Activated T-helper 1 cell treated with anti-CD3 and anti-CD28 coated beads, Interleukin-12 subunit alpha, Interleukin-12 subunit beta, Interleukin-2, Interleukin-4 antibody, amounts not matched to agents 30 ng/mL and 10 ng/mL and 1 ng/mL, durations not matched to agents 14 hours and 24 hours and 36 hours (primary cell): Measurements from ENCODE around the gene SEMA5B. TPM values are rescaled to one million over a fixed set of nuclear protein-coding genes. Genes with fewer than 3 reads are reported as not detected.

ENCODE experiments used
- DNase-seq: peaks from one replicate; pipeline ENCODE4 v3.0.0; 2021; ENCODE audit warnings: low spot score
- H3K27ac Mint-ChIP-seq: one replicate; pipeline ENCODE4 v1.8.0; 2021; ENCODE audit warnings: mild to moderate bottlenecking, mixed read lengths
- H3K27me3 Mint-ChIP-seq: one replicate; pipeline ENCODE4 v1.8.0; 2022; ENCODE audit warnings: mild to moderate bottlenecking, moderate library complexity, mixed read lengths; ENCODE audit not compliant: insufficient read depth
- H3K36me3 Mint-ChIP-seq: one replicate; pipeline ENCODE4 v1.8.0; 2021; ENCODE audit warnings: low read depth, mixed read lengths
- H3K4me1 Mint-ChIP-seq: one replicate; pipeline ENCODE4 v1.8.0; 2021; ENCODE audit warnings: low read depth, mixed read lengths
- H3K4me3 Mint-ChIP-seq: one replicate; pipeline ENCODE4 v1.8.0; 2021; ENCODE audit warnings: mild to moderate bottlenecking, moderate library complexity, mixed read lengths
- H3K9me3 Mint-ChIP-seq: one replicate; pipeline ENCODE4 v1.8.0; 2021; ENCODE audit warnings: mixed read lengths
- intact Hi-C: fragments of 100-400 bp; cut with micrococcal nuclease; formaldehyde crosslinking; loops from one replicate; pipeline ENCODE4 v1.15.1; 2024
- total RNA-seq: library from RNA; stranded (reverse); gene quantifications from 2 replicates; pipeline ENCODE4 v1.2.3, GENCODE V29; 2022

The SEMA5B gene
- total RNA-seq, 1 donor from 2014 or later, result not detected

DNA sequence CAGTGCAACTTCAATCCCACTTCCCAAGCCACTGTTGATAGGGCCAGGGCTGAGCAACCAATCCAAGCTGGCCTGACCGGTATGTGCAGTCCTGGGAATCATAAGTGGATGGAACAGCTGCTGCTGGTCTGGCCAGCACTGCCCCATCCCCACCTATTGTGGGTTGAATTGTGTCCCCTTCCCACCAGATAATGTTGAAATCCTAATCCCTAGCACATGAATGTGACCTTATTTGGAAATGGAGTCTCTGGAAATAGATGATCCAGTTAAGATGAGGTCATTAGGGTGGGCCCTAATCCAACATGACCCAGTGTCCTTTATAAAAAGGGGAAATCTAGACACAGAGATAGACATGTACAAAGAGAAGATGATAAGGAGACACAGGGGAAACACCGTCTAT, 25.5 kb upstream of the SEMA5B start:
- no peak for DNase-seq
- Mint-ChIP-seq H3K4me3 (no peak overlapping the region), H3K9me3 (no peaks in the 10 kb centered on the region), H3K36me3 (no peaks in the 10 kb centered on the region), H3K27ac (no peak overlapping the region), H3K27me3 (peaks cover 20% of the 10 kb centered on the region), H3K4me1 (no peaks in the 10 kb centered on the region)
- intact Hi-C loops, result no loop called here

DNA sequence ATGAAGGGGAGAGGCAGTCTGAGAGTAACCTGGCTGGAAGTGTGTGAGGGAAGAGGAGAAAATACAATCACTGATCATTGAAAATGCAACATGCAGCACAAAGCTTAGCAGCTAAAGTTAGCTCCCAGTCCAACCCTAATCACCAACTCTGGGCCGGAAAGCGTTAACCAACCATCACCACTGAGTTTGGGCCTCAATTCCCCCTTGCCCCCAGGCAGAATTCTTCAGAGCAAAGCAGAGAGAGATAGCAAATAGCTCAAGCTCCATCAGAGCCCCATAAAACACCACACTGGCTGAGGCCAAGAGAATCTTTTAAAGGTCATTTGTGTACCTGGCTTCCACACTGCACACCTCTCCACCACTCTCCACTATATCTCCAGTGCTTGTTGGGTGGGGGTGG, 23.1 kb upstream of the SEMA5B start:
- peaks cover 20% of the 10 kb centered on the region for H3K27me3 Mint-ChIP-seq
- intact Hi-C loops, result no loop called here
- H3K36me3 Mint-ChIP-seq, result no peaks in the 10 kb centered on the region
- no peak overlapping the region for H3K4me3 Mint-ChIP-seq
- no peaks in the 10 kb centered on the region for H3K4me1 Mint-ChIP-seq
- no peak overlapping the region for H3K27ac Mint-ChIP-seq
- DNase-seq, result no peak
- no peaks in the 10 kb centered on the region for H3K9me3 Mint-ChIP-seq

- no peaks in the 10 kb centered on the region for H3K9me3 Mint-ChIP-seq
- no peaks in the 10 kb centered on the region for H3K4me1 Mint-ChIP-seq
- H3K36me3 Mint-ChIP-seq, result no peaks in the 10 kb centered on the region
- intact Hi-C loops, result no loop called here
- H3K4me3 Mint-ChIP-seq, result no peak overlapping the region
- H3K27ac Mint-ChIP-seq, result no peak overlapping the region
- peaks cover 20% of the 10 kb centered on the region for H3K27me3 Mint-ChIP-seq
- DNase-seq, result no peak
These were observed 21.1 kb upstream of the SEMA5B start for GRCh38 chr3:123048480-123049237.

- no peak overlapping the region for H3K4me3 Mint-ChIP-seq
- H3K9me3 Mint-ChIP-seq, result no peaks in the 10 kb centered on the region
- no peaks in the 10 kb centered on the region for H3K36me3 Mint-ChIP-seq
- no peaks in the 10 kb centered on the region for H3K4me1 Mint-ChIP-seq
- H3K27me3 Mint-ChIP-seq, result peaks cover 22% of the 10 kb centered on the region
- DNase-seq, result no peak
- H3K27ac Mint-ChIP-seq, result no peak overlapping the region
- intact Hi-C loops, result no loop called here
These were observed 19.4 kb upstream of the SEMA5B start for GRCh38 chr3:123047062-123047319.

DNA sequence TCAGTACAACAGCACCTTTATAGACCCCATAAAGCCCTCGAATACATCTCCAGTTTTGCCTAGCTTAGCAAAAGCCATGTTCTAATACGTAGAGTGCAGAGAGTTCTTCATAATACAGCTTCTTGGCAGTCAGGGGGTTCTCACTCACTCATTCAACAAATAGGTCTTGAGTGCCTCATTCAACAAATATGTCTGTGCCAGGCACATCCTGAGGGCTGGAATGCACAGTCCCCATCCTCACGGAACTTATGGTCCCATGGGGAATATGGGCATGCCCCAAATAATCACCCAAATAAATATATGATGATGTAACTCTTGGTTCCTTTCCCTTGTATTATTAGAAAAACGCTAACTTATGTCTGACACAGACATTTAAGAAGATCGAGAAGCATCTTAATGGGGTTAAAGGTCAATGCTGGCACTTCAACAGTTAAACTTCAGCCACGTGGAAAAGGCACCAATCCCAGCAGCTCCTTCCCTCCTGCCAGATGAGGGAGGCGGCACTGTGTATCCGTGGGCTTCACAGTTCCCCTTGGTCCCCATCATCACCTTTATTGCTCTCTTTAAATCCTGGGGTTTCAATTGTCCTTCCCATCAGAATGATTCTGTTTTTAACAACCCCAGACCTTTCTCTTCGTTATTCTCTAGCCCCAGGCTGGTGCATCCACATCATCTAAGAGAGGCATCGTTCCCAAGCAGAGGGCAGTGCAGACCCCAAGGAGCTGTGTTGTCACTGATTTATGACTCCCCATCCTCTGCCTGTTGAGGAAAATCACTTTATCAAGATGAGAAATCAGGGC, 18.9 kb upstream of the SEMA5B start:
- H3K27me3 Mint-ChIP-seq, result peaks cover 22% of the 10 kb centered on the region
- no peaks in the 10 kb centered on the region for H3K36me3 Mint-ChIP-seq
- intact Hi-C loops, result no loop called here
- no peak overlapping the region for H3K27ac Mint-ChIP-seq
- DNase-seq, result no peak
- H3K9me3 Mint-ChIP-seq, result no peaks in the 10 kb centered on the region
- no peaks in the 10 kb centered on the region for H3K4me1 Mint-ChIP-seq
- H3K4me3 Mint-ChIP-seq, result no peak overlapping the region

DNA sequence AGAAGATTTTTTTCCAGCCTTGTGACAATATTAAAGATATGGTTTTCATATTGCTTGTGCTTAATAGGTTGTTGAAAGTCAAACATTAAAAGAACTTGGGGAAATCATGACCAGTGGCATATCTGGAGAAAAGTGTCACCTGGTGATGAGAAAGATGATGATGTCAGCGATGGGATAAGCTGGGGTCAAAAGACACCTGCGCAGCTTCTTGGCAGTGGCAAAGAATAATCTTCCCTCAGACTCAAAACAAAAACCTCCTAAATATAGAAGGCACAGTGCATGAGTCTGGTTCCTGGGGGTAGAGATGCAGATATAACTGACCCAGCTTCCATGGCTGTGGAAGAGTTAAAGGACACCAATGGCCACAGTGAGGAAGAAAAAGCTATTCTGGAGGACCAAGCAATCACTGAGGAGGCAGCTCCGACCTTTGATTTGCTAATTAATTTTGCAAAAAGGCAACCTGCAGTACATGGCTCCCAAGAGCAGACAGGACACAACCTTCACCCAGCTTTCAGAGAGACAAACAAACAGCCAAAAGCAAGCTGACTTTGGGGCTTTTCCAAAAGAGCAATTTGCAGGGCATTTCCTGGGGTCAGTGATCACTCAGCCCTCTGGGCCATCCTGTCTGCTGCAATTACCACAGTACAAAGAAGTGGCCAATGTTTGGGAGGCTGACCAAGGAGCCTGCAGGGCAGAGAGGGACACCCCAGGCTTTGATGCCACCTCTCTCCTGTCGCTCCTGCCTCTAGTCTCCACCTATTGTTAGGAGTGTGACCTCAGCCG, 17.6 kb upstream of the SEMA5B start:
- no peaks in the 10 kb centered on the region for H3K9me3 Mint-ChIP-seq
- intact Hi-C loops, result no loop called here
- no peak overlapping the region for H3K4me3 Mint-ChIP-seq
- no peaks in the 10 kb centered on the region for H3K4me1 Mint-ChIP-seq
- DNase-seq, result no peak
- no peak overlapping the region for H3K27ac Mint-ChIP-seq
- H3K36me3 Mint-ChIP-seq, result no peaks in the 10 kb centered on the region
- H3K27me3 Mint-ChIP-seq, result peaks cover 32% of the 10 kb centered on the region

DNA sequence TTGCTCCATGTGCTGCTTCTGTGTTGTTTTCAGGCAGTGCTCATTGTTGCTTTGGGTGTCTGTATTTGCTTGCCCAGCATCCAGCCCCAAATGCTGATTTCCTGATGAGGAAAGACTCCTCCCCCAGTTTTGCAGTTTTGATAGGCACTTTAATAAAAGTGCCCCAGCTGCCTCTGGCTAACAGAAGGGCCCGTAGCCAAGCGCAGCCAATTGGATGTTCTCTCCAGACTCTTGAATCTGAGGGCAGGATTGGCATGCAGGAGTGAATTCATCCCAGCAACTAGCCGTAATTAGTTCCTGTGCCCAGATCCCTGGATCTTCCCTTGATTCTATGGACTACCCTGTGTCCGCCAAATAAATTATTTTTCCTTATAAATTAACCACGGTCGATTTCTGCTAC, 14.8 kb upstream of the SEMA5B start:
- intact Hi-C loops, result no loop called here
- Mint-ChIP-seq H3K4me1 (no peaks in the 10 kb centered on the region), H3K36me3 (no peaks in the 10 kb centered on the region), H3K27me3 (peaks cover 41% of the 10 kb centered on the region), H3K27ac (no peak overlapping the region), H3K4me3 (no peak overlapping the region), H3K9me3 (no peaks in the 10 kb centered on the region)
- no peak for DNase-seq

DNA sequence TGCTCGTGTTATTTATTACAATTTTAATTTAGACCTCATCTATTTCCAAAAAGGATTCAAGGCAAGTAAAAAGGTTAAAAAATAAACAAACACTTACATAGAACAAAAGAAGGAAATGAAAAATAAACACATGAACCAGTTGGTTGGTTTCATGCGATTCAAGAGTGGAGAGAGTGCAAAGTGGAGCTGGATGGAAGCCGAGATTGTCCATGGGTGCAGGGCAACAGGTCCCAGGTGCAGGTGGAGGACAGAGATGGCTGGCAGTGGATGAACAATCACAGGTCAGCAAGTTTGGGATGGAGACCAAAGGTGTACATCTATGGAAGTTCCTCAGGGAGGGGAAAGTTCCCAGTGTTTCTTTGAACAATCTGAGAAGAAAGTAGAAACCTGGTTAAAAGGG, 11.6 kb upstream of the SEMA5B start:
- no peak for DNase-seq
- no peaks in the 10 kb centered on the region for H3K9me3 Mint-ChIP-seq
- no peaks in the 10 kb centered on the region for H3K4me1 Mint-ChIP-seq
- H3K36me3 Mint-ChIP-seq, result no peaks in the 10 kb centered on the region
- no peak overlapping the region for H3K4me3 Mint-ChIP-seq
- H3K27ac Mint-ChIP-seq, result no peak overlapping the region
- intact Hi-C loops, result no loop called here
- peaks cover 60% of the 10 kb centered on the region for H3K27me3 Mint-ChIP-seq

- Mint-ChIP-seq H3K36me3 (no peaks in the 10 kb centered on the region), H3K27me3 (peaks cover 63% of the 10 kb centered on the region), H3K4me3 (no peak overlapping the region), H3K4me1 (no peaks in the 10 kb centered on the region), H3K27ac (no peak overlapping the region), H3K9me3 (no peaks in the 10 kb centered on the region)
- intact Hi-C loops, result no loop called here
- no peak for DNase-seq
These were observed 11.2 kb upstream of the SEMA5B start for GRCh38 chr3:123038751-123039150.

GRCh38 chr3:123037015-123037375, 9.4 kb upstream of the SEMA5B start:
- intact Hi-C loops, result no loop called here
- Mint-ChIP-seq H3K9me3 (no peaks in the 10 kb centered on the region), H3K4me3 (no peak overlapping the region)

DNA sequence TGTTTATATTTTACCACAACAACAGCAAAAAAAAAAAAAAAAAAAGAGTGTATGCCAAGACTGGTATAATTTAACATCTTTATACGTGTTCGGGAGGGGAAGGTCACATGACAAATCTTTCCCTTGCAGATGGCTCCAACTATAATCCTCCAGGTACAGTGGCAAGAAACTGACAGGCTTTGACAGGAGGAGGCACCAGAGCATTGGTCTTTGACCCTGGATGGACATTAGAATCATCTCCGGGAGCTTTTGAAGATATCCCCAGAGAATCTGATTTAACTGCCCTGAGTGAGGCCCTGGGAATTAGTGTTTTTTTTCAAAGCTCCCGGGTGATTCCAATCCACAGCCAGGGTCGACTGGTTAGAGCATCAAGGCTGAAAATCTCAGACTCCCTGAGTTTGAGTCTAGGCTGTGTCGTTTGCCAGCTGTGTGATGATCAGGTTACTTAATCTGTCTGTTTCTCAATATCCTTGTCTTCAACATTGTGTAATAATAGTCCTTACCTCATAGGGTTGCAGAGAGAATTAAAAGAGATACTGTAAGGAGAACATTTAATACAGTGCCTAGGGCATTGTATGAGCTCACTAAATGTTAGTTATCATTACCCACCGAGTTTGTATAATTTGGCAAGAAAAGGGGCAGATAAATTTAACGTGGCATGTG, 8.9 kb upstream of the SEMA5B start:
- Mint-ChIP-seq H3K9me3 (no peaks in the 10 kb centered on the region), H3K27ac (no peak overlapping the region), H3K36me3 (no peaks in the 10 kb centered on the region), H3K27me3 (peaks cover 54% of the 10 kb centered on the region), H3K4me3 (no peak overlapping the region), H3K4me1 (no peaks in the 10 kb centered on the region)
- no peak for DNase-seq
- intact Hi-C loops, result no loop called here

More at GRCh38 chr3:123037015-123037375, 9.4 kb upstream of the SEMA5B start:
- H3K36me3 Mint-ChIP-seq, result no peaks in the 10 kb centered on the region
- H3K27me3 Mint-ChIP-seq, result peaks cover 54% of the 10 kb centered on the region
- H3K27ac Mint-ChIP-seq, result no peak overlapping the region
- H3K4me1 Mint-ChIP-seq, result no peaks in the 10 kb centered on the region
- no peak for DNase-seq

DNA sequence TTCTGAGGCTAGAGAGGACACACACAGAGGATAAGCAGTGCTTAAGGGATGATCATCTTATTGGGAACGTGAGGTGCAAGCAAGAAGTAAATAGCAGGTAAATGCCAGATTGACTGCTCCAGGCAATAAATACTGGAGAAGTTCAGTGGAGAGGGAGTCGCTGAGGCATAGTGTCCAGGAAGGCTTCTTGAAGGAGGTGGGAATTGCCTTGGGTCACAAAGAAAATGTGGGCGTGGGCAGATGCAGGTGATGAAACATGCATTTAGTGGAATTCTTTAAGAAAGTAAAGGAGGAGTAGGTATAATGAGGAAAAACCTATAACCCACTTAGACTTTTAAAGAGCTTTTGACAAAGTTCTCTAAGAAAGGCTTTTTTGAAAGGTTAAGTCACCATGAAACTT, 7.4 kb upstream of the SEMA5B start:
- Mint-ChIP-seq H3K9me3 (no peaks in the 10 kb centered on the region), H3K27me3 (peaks cover 46% of the 10 kb centered on the region), H3K27ac (no peak overlapping the region), H3K36me3 (no peaks in the 10 kb centered on the region), H3K4me3 (no peak overlapping the region), H3K4me1 (no peaks in the 10 kb centered on the region)
- intact Hi-C loops, result no loop called here
- no peak for DNase-seq

- no peaks in the 10 kb centered on the region for H3K4me1 Mint-ChIP-seq
- no peaks in the 10 kb centered on the region for H3K9me3 Mint-ChIP-seq
- no peak for DNase-seq
- no peak overlapping the region for H3K27ac Mint-ChIP-seq
- H3K27me3 Mint-ChIP-seq, result peaks cover 50% of the 10 kb centered on the region
- H3K4me3 Mint-ChIP-seq, result no peak overlapping the region
- intact Hi-C loops, result no loop called here
- H3K36me3 Mint-ChIP-seq, result no peaks in the 10 kb centered on the region
These were observed 6.6 kb upstream of the SEMA5B start for GRCh38 chr3:123034120-123034519.
